Measurements from ENCODE around the gene SCN4A. TPM values are rescaled to one million over a fixed set of nuclear protein-coding genes. Genes with fewer than 3 reads are reported as not detected.

The SCN4A gene
- polyA plus RNA-seq, 2 of the 4 experiments (the other 2 are of a cell fraction) = 0.03 to 0.06 TPM

DNA sequence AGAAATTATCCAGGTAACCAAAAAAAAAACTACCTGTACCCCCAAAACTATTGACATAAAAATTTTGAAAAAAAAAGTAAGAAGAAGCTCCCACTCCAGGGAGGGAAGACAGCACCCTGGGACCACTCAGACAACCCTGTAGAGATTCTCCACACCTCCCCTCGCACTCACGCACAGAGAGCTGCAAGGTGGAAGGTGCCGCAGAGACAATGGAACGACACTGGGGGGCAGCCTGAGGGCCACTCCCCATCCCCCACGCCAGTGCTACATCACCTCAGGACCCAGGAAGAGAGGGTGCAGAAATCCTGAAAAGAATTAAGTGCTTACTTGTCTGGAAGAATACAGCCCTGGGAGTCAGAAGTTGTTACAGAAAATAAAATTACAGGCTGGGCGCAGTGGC is 35.4 kb downstream of the SCN4A start (continued):
- no peak for TF ChIP-seq RCOR1 (IDR thresholded peaks at IDR 0.05; ENCODE audit: low read depth, low read length)
- TF ChIP-seq CHD2 (IDR thresholded peaks at IDR 0.05; ENCODE audit: low read length, partially characterized antibody) = no peak

- ChIA-PET POLR2A (no interaction called here), CTCF (interaction anchor here (1.5 to 9.0 kb wide), 11 partner anchors 9 to 199 kb away, joined by 4 to 132 read pairs (median 10); partner anchors contain the start of genes CSHL1, GH1, GH2 and ICAM2)
- Histone ChIP-seq H3K4me2 (no peak overlapping the region), H3K9me3 (no peaks in the 10 kb centered on the region), H3K4me3 (no peak overlapping the region), H3K4me1 (no peaks in the 10 kb centered on the region), H3K27ac (no peak overlapping the region)
- DNase-seq (ENCODE audit: low read depth in 1 of 2, low spot score in 1 of 2) (no peak), ATAC-seq (no peak), FAIRE-seq (no peak)
- TF ChIP-seq, protein P1, sequence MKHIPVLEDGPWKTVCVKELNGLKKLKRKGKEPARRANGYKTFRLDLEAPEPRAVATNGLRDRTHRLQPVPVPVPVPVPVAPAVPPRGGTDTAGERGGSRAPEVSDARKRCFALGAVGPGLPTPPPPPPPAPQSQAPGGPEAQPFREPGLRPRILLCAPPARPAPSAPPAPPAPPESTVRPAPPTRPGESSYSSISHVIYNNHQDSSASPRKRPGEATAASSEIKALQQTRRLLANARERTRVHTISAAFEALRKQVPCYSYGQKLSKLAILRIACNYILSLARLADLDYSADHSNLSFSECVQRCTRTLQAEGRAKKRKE (CRISPR knock-in tag; IDR thresholded peaks at IDR 0.05; ENCODE audit: low read depth) = no peak
- TF ChIP-seq ZFP36 (IDR thresholded peaks at IDR 0.05; ENCODE audit: borderline replicate concordance, partially characterized antibody) (no peak), ZSCAN20 (CRISPR knock-in tag; IDR thresholded peaks at IDR 0.05) (no peak), GATA3 (IDR thresholded peaks at IDR 0.05; ENCODE audit: borderline replicate concordance) (no peak), ZNF302 (CRISPR knock-in tag; IDR thresholded peaks at IDR 0.05) (no peak), BCL3 (IDR thresholded peaks at IDR 0.05) (no peak), RCOR1 (IDR thresholded peaks at IDR 0.05; ENCODE audit: low read depth, low read length) (no peak), HDAC2 (IDR thresholded peaks at IDR 0.05) (no peak), TFCP2L1 (CRISPR knock-in tag; IDR thresholded peaks at IDR 0.05) (no peak), NPAS2 (CRISPR knock-in tag; IDR thresholded peaks at IDR 0.05; ENCODE audit: borderline replicate concordance) (no peak), RAD21 (conservative IDR thresholded peaks at IDR 0.05 in 1 of 2, IDR thresholded peaks at IDR 0.05 in 1 of 2) (no peak), ESRRA (IDR thresholded peaks at IDR 0.05; ENCODE audit: borderline replicate concordance, low read length) (no peak)
- TF ChIP-seq, protein P2, sequence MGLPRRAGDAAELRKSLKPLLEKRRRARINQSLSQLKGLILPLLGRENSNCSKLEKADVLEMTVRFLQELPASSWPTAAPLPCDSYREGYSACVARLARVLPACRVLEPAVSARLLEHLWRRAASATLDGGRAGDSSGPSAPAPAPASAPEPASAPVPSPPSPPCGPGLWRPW (IDR thresholded peaks at IDR 0.05) = no peak
- 67% methylated on average over 19 of the region's 21 CpGs for WGBS (ENCODE audit: missing lambda C conversion rate)
Observed at GRCh38 chr17:63934183-63935112, 38.3 kb downstream of the SCN4A start.

- no peaks in the 10 kb centered on the region for H3K4me1 ChIP-seq
- no peaks in the 10 kb centered on the region for H3K9me3 ChIP-seq
- H3K4me3 ChIP-seq = no peak overlapping the region
- FAIRE-seq (no peak), DNase-seq (ENCODE audit: low read depth in 1 of 2, low spot score in 1 of 2) (no peak), ATAC-seq (no peak)
- no peak overlapping the region for H3K4me2 ChIP-seq
- CTCF ChIA-PET = interaction anchor here (1.5 to 9.0 kb wide), 9 partner anchors 9 to 199 kb away, joined by 5 to 132 read pairs (median 10); partner anchors contain the start of genes CSHL1, GH1 and ICAM2
- TF ChIP-seq HDAC2 (IDR thresholded peaks at IDR 0.05) (no peak), CHD4 (IDR thresholded peaks at IDR 0.05; ENCODE audit: borderline replicate concordance) (no peak), JUN (IDR thresholded peaks at IDR 0.05) (no peak), BHLHE40 (IDR thresholded peaks at IDR 0.05; ENCODE audit: low read depth, low read length) (no peak), FOSL2 (IDR thresholded peaks at IDR 0.05) (no peak), FOSL2 (CRISPR knock-in tag; IDR thresholded peaks at IDR 0.05) (no peak), PHF8 (IDR thresholded peaks at IDR 0.05; ENCODE audit: borderline replicate concordance, low read depth) (no peak), BCL3 (IDR thresholded peaks at IDR 0.05) (no peak), CBX2 (IDR thresholded peaks at IDR 0.05; ENCODE audit: borderline replicate concordance, low read depth) (no peak), CEBPB (IDR thresholded peaks at IDR 0.05) (no peak), MYC (IDR thresholded peaks at IDR 0.05; ENCODE audit: borderline replicate concordance, low read length) (no peak), FOXS1 (CRISPR knock-in tag; IDR thresholded peaks at IDR 0.05) (no peak), RAD21 (conservative IDR thresholded peaks at IDR 0.05 in 1 of 2, IDR thresholded peaks at IDR 0.05 in 1 of 2) (no peak), SMC3 (IDR thresholded peaks at IDR 0.05) (no peak), JUNB (IDR thresholded peaks at IDR 0.05) (no peak), RFX5 (IDR thresholded peaks at IDR 0.05) (no peak), HEYL (CRISPR knock-in tag; IDR thresholded peaks at IDR 0.05) (no peak), ZSCAN20 (CRISPR knock-in tag; IDR thresholded peaks at IDR 0.05) (no peak), TFCP2L1 (CRISPR knock-in tag; IDR thresholded peaks at IDR 0.05) (no peak)
- TF ChIP-seq, protein P3, sequence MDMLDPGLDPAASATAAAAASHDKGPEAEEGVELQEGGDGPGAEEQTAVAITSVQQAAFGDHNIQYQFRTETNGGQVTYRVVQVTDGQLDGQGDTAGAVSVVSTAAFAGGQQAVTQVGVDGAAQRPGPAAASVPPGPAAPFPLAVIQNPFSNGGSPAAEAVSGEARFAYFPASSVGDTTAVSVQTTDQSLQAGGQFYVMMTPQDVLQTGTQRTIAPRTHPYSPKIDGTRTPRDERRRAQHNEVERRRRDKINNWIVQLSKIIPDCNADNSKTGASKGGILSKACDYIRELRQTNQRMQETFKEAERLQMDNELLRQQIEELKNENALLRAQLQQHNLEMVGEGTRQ (IDR thresholded peaks at IDR 0.05) = no peak
- POLR2A ChIA-PET = no interaction called here
- no peak overlapping the region for H3K27ac ChIP-seq
- 62% methylated on average over 8 of the region's 8 CpGs for WGBS (ENCODE audit: missing lambda C conversion rate)
Observed at GRCh38 chr17:63933598-63933997, 39.1 kb downstream of the SCN4A start.
